GM19468 (cell line): Measurements from ENCODE around the gene TMEM209.
"Not testable (repeated sequence)": the region's sequence is repeated elsewhere in the genome, so short reads cannot be mapped to it uniquely, and the experiment has no call there.

ENCODE experiments used
- ATAC-seq: cut with Tn5 transposase; IDR thresholded peaks from one replicate; pipeline ENCODE4 v1.9.1; 2021; ENCODE audit warnings: mild to moderate bottlenecking, moderate library complexity, moderate number of reproducible peaks; ENCODE audit not compliant: unreplicated experiment; ENCODE audit errors: extremely low read depth

TMEM209 gene

DNA sequence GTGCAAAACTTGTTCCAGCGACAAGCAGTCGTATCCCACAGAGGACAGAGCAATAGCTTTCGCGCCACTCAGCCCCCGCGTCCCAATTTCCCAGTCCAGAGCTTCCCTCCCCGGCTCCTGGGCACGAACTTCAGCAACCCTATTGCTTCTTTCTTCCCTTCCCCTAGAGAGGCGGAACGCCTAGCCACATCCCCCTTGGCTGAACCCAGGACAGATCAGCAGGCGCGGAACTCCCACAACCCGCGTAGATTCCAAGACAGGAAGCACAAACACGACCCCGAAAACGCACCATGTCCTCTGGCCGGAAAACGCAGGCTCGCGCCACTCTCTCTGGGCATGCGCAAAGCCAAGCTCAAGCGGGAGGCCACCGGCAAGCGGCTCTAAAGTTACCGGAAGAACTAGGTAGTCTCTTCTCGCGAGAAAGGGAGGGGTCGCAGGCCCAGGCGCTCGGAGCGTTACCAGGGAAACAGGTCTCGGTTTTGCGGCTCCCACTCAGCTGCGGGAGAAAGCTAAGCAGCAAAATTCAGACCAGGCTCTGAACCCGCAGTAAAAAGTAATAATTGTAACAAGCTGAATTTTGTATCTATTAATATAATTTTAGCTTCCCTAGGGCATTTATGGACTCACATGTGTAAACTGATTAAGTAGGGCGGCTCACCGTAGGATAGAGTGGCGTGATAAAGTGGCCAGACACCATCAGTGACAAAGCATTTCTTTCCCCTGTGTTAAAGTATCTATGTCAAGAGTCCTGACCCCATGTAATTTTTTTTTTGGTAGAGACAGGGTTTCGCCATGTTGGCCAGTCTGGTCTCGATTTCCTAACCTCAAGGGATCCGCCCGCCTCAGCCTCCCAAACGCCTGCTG lies at the start of gene TMEM209:
TMEM209 (minus strand) TSS at position 323 of the 864 bp plus-strand sequence; CDS start at position 292, 31 bp downstream.
- ATAC-seq, result peak; percentile 70

DNA sequence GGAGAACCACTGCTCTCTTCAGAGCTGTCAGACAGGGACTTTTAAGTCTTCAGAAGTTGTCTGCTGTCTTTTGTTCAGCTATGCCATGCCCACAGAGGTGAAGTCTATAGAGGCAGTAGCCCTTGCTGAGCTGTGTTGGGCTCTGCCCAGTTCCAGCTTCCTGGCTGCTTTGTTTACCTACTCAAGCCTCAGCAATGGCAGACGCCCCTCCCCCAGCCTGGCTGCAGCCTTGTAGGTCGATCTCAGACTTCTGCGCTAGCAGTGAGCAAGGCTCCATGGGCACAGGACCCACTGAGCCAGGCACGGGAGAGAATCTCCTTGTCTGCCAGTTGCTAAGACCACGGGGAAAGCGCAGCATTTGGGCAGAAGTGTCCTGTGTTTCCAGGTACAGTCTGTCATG lies 49.3 kb upstream of the TMEM209 start:
- no peak for ATAC-seq

DNA sequence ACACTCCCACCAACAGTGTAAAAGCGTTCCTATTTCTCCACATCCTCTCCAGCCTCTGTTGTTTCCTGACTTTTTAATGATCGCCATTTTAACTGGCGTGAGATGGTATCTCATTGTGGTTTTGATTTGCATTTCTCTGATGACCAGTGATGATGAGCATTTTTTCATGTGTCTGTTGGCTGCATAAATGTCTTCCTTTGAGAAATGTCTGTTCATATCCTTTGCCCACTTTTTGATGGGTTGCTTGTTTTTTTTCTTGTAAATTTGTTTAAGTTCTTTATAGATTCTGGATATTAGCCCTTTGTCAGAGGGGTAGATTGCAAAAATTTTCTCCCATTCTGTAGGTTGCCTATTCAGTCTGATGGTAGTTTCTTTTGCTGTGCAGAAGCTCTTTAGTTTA lies 44.4 kb upstream of the TMEM209 start:
- ATAC-seq, result not testable (repeated sequence)

DNA sequence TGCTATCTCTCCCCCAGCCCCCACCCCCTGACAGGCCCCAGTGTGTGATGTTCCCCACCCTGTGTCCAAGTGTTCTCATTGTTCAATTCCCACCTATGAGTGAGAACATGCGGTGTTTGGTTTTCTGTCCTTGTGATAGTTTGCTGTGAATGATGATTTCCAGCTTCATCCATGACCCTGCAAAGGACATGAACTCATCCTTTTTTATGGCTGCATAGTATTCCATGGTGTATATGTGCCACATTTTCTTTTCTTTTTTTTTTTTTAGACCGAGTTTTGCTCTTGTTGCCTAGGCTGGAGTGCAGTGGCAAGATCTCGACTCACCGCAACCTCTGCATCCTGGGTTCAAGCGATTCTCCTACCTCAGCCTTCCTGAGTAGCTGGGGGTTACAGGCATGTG lies 43.6 kb upstream of the TMEM209 start:
- ATAC-seq, result not testable (repeated sequence)

DNA sequence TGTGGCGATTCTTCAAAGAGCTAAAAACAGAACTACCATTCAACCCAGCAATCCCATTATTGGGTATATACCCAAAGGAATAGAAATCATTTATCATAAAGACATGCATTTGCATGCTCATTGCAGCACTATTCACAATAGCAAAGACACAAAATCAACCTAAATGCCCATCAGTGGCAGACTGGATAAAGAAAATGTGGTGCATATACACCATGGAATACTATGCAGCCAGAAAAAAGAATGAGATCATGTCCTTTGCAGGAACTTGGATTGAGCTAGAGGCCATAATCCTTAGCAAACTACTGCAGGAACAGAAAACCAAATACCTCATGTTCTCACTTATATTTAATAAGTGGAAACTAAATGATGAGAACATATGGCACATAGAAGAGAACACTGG lies 41.3 kb upstream of the TMEM209 start:
- not testable (repeated sequence) for ATAC-seq

DNA sequence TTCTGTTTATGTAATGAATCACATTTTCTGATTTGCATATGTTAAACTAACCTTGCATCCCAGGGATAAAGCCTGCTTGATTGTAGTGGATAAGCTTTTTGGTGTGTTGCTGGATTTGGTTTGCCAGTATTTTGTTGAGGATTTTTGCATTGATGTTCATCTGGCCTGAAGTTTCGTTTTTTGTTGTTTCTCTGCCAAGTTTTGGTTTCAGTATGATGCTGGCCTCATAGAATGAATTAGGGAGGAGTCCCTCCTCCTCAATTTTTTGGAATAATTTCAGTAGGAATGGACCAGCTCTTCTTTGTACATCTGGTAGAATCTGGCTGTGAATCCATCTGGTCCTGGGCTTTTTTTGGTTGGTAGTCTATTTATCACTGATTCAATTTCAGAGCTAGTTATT lies 38.3 kb upstream of the TMEM209 start:
- not testable (repeated sequence) for ATAC-seq

DNA sequence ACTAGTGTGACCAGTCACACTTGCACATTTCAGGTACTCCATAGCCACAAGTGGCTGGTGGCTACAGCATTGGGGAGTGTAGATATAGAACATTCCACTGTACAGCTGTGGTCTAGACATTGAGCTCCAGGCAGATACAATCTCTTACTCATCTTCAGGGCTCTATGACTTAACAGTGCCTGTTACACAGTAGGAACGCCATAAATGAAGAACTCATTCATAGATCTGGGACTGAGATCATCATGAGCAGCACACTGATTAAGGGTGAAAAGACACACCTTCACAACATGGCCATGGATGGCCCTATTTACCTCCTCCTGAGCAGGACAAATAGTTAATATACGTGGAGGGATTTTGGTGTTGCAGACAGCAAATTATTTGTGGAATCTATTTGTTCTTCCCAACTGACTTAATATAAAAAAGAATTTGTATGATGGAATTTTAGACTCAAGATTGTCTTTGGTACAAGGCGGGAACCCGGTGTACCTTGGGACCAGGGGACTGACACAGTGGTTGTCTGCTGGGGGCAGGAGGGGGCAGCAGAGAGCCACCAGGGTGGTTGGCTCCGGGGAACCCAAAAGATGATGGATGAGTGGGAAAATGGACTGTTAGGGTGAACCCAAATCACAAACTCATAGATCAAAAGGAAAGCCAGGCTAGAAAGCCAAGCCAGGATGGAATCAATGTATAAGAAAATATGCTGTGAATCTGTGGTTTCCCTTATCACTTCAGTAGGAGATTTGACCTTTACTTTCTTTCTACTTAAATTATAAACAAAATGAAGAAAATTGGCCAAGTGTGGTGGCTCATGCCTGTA lies 37.2 kb upstream of the TMEM209 start:
- peak; percentile 32 for ATAC-seq

DNA sequence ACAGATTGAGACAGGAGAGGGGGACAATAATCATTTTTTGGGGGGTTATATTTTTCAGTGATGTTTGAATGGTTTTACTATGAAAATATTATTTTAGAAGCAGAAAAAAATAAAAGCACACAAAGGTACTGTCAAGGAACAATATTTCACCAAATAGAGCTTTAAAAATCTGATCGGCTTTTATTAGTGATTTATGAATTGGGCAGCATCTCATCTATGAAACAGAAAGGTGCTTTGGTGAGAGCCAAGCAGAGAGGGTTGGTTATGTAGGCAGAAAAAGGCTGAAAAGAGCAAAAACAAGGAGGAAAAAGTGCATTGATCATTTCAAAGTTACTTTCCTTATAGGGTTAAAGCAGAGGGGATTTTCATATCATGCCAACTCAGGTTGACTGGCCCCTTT lies 35.0 kb upstream of the TMEM209 start:
- ATAC-seq, result no peak

DNA sequence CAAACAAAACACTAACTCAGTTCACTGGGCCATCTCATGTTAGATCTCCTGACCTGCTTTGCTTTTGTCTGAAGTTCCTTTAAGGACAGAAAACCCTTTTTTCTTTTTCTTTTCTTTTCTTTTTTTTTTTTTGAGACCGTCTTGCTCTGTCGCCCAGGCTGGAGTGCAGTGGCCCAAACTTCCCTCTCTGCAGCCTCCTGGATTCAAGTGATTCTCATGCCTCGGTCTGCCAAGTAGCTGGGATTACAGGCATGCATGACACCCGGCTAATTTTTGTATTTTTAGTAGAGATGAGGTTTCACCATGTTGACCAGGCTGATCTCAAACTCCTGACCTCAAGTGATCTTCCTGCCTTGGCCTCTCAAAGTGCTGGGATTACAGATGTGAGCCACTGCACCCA lies 31.2 kb upstream of the TMEM209 start:
- not testable (repeated sequence) for ATAC-seq

DNA sequence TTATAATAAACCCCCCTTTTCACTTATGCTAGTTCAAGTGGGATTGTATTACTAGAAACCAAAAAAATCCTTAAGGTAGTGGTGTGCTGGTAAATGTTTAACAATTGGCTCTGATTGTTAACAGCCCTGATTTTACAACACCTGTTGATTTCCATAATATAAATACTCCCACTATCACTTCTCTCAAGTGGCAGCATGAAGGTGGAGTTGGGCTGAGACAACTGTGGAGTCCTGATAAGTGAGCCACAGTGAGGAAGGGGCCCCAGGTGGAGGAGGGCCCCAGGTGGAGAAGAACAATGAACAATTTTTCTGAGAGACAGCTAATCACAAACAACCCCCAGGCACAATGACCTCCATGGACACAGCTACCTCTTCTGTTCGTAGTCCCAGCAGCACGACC lies 28.9 kb upstream of the TMEM209 start:
- ATAC-seq, result no peak

DNA sequence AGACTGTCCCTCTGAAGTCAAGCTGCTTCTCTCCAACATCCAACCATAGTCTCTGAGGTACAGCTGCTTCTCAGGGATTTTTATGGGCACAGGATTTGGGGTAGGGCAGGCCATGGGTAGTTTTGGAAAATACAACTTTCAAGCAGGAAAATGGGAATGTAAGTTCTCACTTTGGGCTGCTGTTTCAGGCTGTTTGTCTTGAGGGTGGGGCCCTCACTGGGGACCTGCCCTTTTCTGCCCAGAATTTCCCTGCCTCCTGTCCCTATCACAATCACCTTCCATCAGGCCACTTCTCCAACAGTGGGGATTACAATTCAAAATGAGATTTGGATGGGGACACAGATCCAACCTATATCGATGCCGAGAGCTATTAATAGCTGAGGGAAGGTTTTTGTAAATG lies 27.0 kb upstream of the TMEM209 start:
- no peak for ATAC-seq

DNA sequence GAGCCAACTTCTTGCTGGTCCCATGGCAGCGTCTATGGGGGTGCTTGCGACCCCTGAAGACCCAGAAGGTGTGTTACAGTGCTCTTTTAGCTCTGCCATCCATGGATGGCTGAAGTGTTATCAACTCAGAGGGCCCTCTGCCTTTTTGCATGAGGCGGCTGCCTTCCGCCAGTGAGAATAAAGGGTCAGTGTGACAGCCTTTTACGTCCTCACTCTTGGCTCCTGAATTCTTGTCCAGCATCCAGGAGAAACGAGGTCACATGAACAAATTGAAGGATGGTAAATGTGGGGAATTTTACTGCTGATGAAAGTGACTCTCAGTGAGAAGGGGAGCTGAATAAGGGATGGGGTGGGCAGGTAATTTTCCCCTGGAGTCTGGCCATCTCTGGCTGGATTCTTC lies 26.6 kb upstream of the TMEM209 start:
- ATAC-seq, result no peak

DNA sequence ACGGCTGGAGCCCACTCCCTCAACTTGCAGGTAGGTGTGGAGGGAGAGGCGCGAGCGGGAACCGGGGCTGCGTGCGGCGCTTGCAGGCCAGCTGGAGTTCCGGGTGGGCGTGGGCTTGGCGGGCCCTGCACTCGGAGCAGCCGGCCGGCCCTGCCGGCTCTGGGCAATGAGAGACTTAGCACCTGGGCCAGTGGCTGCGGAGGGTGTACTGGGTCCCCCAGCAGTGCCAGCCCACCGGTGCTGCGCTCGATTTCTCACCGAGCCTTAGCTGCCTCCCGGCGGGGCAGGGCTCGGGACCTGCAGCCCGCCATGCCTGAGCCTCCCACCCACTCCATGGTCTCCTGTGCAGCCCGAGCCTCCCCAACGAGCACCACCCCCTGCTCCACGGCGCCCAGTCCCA lies 24.8 kb upstream of the TMEM209 start:
- ATAC-seq, result not testable (repeated sequence)

DNA sequence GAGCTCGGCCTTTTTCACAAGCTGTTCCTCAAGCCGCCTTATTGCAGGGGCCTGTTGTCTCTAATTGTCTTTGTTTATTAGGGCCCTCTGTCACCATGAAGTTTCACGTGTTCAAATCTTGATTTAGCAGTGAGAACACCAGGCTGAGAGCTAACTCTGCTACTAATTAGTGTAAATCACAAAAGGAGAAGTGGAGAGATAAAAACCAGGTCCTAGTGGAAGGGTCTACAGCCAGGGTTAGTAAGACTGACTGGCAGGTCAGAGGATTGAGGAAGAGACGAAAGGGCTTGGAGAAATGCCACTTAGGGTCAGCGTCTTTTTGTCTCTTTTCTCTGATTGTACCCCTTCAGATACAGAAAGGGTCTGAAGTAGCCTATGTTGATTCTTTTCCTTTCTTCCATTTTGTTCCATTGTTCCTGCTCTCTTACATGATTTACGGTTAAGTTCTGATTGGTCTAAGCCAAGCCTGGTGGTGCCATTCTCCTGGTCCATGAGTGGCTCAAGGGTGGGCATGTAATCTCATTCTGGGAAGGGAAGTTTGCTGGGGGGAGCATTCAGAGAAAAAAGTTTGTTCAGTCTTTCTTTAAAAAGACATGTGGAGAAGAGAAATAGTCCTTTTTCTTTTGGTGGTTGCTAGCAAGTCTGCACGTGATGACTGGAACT lies 23.8 kb upstream of the TMEM209 start:
- no peak for ATAC-seq

DNA sequence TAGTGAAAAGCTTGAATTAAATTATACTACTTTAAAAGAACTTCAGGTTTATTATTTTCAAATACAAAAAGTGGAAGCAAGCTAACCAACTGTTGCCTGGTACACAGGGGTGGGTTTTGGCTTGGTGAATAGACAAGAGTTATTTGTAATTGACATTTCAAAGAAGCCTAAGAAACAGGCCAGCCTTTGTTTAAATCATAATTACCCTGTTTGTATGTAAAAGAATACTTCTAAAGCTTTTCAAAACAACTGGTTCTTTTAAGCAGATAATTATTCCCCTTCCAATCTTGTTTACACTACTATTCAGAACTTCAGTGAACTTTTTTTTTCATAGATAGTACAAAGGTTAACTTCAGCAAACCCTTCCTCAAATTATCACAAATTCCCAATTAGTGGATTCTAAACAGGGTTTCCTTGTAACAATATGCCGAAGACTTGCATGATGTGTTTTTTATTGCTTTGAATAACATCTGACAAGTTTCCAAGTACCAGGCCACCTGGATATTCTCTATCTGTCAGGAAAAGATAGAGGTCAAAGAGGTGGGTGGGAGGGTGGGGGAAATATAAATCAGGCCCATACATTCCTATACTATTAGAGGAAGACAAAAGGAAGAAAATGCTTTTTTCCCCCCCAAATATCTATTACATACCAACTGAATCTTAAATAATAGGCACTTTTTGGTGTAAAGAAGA lies 22.8 kb upstream of the TMEM209 start:
- no peak for ATAC-seq

DNA sequence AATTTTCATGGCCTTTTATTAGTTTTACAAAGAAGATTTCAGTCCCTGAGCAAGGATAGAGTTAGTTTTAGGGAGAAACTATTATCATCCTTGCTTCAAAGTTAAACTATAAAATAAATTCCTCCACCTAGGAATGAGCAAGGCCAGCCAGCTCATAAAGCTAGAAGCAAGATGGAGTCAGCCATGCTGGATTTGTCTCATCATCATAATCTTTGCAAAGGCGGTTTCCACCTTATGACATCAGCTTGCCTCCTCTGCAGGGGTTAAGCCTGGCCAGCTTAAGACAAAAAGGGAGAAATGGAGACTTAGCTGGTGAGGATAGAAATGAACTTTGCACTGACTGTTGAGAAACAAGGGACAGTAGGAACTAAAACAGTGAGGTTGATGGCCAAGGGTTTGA lies 21.1 kb upstream of the TMEM209 start:
- no peak for ATAC-seq

DNA sequence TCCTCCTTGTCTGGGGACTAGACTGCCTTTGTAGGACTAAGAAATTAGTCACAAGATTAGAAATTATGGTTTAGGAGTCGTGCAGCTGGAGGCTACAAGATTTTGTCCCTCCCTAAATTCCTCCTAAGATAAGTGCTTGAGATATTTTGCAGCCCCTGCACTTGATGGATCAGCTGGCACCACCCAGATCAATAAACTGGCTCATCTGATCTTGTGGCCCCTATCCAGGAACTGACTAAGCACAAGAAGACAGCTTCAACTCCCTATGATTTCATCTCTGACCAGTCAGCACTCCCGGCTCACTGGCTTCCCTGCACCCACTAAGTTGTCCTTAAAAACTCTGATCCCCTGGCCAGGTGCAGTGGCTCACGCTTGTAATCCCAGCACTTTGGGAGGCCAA lies 19.7 kb upstream of the TMEM209 start:
- not testable (repeated sequence) for ATAC-seq

DNA sequence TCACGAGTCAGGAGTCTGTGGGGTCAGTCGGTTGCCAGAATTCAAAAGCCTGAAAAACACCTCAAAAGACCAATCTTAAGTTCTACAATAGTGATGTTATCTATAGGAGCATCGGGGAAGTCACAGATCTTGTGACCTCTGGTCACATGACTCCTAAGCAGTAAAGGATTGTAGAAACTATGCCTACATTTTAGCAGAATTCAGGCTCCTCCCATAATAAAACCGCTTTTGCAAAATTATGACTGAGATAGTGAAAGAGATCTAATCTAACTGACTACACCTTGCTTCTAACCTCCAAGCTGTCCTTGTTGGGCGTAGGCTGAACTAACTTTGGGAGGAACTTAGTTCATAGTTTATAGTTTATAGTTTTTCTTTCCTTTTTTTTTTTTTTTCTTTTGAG lies 19.0 kb upstream of the TMEM209 start:
- ATAC-seq, result no peak

DNA sequence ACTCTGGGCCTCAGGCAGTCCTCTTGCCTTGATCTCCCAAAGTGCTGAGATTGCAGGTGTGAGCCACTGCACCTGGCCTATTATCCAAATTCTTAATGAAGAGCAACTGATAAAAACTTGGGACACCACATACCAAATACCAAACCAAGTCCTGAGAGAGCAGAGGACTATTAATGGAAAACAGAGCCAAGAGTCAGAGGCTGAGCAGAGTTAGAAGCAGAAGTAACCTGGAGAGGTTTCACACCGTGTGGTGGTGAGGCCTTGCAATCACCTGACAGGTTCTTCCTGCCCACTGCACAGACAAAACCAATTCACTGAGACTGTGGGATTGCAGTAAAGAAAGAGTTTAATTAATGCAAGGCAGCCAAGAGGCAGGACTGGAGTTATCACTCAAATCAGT lies 18.4 kb upstream of the TMEM209 start:
- no peak for ATAC-seq

DNA sequence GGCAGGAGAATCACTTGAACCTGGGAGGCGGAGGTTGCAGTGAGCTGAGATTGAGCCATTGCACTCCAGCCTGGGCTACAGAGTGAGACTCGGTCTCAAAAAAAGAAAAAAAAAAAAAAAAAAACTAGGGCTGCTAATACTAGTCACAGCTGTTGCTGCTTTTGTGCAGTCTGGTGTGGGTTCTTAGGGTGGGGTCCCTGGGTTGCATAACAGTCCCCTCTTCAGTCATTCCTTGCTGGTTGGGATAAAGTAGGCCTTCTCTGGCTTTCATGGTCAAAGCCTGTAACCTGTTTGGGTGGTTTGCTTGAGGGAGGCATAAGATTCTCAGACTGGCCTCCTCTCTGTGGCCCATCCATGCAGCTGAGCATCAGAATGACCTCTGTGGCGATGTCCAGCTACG lies 16.5 kb upstream of the TMEM209 start:
- no peak for ATAC-seq
